ENCODE measurements around the gene CIB2. TPM values are rescaled to one million over a fixed set of nuclear protein-coding genes. Genes with fewer than 3 reads are reported as not detected.

The CIB2 gene
- total RNA-seq, 3 donors from 2014 or later = 8.1 to 13.7 (median 10.9) TPM

GRCh38 chr15:78167227-78167888 is 36.1 kb upstream of the CIB2 start:
- no peaks in the 10 kb centered on the region for H3K9me3 ChIP-seq
- ATAC-seq (peak; percentile 72), DNase-seq (no peak)
- intact Hi-C loops (cut with DNase I, micrococcal nuclease) = no loop called here
- no peak overlapping the region for H3K4me3 ChIP-seq
- no peaks in the 10 kb centered on the region for H3K4me1 ChIP-seq (ENCODE audit: low read depth)
- no peak for TF ChIP-seq CTCF (IDR thresholded peaks at IDR 0.05)
- peaks cover 15% of the 10 kb centered on the region for H3K36me3 ChIP-seq (ENCODE audit: low read depth)

DNA sequence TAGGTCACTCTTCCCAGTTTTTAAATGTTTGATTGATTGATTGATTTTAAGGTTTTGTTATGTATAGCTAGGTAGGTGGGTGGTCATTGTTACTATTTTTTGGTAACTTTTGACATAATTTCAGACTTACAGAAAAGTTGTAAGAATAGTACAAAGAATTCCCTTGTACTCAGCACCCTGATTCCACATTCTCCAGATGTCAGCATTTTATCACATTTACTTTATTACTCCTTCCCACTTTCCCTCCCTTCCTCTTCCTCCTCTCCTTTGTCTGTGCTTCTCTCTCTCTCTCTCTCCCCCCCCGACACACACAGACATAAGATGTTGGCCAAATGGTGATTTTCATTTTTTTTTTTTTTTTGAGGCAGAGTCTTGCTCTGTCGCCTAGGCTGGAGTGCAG is 32.8 kb upstream of the CIB2 start:
- Histone ChIP-seq H3K36me3 (ENCODE audit: low read depth) (peaks cover 14% of the 10 kb centered on the region), H3K4me3 (no peak overlapping the region), H3K4me1 (ENCODE audit: low read depth) (no peaks in the 10 kb centered on the region), H3K9me3 (no peaks in the 10 kb centered on the region)
- intact Hi-C loops (cut with DNase I, micrococcal nuclease) = no loop called here
- no peak for TF ChIP-seq CTCF (IDR thresholded peaks at IDR 0.05)
- ATAC-seq (no peak), DNase-seq (no peak)

DNA sequence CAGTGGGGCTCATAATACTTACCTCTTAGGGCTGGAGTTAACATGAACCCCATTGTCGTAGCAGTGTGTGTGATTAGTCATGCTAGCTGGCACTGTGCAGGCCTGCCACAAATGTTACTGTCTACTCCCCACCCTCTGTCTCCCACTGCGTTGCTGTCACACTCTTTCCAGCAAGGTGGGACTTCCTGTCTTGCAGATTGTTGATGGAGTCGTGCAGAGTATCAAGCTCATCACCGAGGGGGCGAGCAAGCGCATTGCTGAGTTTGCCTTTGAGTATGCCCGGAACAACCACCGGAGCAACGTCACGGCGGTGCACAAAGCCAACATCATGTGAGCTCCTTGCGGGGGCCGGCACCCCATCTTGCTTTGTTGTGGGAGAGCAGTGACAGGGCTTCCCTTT is 30.8 kb upstream of the CIB2 start:
- no peak for TF ChIP-seq CTCF (IDR thresholded peaks at IDR 0.05)
- Histone ChIP-seq H3K4me3 (no peak overlapping the region), H3K36me3 (ENCODE audit: low read depth) (peaks cover 14% of the 10 kb centered on the region), H3K4me1 (ENCODE audit: low read depth) (no peaks in the 10 kb centered on the region), H3K9me3 (no peaks in the 10 kb centered on the region)
- DNase-seq (no peak), ATAC-seq (no peak)
- intact Hi-C loops (cut with DNase I, micrococcal nuclease) = no loop called here

GRCh38 chr15:78159395-78159794 is 28.1 kb upstream of the CIB2 start:
- no peak for TF ChIP-seq CTCF (IDR thresholded peaks at IDR 0.05)
- no peak for ATAC-seq
- intact Hi-C loops (cut with DNase I, micrococcal nuclease) = no loop called here
- no peaks in the 10 kb centered on the region for H3K9me3 ChIP-seq
- H3K36me3 ChIP-seq (ENCODE audit: low read depth) = peaks cover 8% of the 10 kb centered on the region
- no peak for DNase-seq
- H3K4me3 ChIP-seq = no peak overlapping the region
- H3K4me1 ChIP-seq (ENCODE audit: low read depth) = peaks cover 7% of the 10 kb centered on the region

- ATAC-seq = no peak
- no peaks in the 10 kb centered on the region for H3K9me3 ChIP-seq
- DNase-seq = no peak
- peaks cover 5% of the 10 kb centered on the region for H3K36me3 ChIP-seq (ENCODE audit: low read depth)
- intact Hi-C loops (cut with DNase I, micrococcal nuclease) = no loop called here
- peaks cover 7% of the 10 kb centered on the region for H3K4me1 ChIP-seq (ENCODE audit: low read depth)
- no peak overlapping the region for H3K4me3 ChIP-seq
- no peak for TF ChIP-seq CTCF (IDR thresholded peaks at IDR 0.05)
These were observed 26.0 kb upstream of the CIB2 start for GRCh38 chr15:78157203-78157602.

DNA sequence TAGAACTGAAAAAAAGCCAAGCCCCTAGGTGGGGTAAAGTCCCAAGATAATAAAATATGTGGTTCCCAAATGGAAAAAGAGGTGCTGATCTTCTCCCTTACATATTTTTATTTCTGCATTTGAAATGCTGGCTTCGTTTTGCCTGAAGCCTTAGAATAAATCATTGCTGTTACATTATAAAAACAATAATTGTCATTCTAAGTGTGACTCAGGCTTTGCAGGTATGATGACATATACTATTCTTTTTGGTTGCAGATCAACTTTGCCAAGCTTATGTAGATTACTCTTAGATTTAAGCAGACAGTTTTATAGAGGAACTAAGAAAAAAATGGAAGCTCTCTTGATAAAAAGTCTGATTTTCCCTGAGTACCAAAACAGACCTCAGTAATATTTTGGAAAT is 25.4 kb upstream of the CIB2 start:
- Histone ChIP-seq H3K4me3 (no peak overlapping the region), H3K36me3 (ENCODE audit: low read depth) (peaks cover 5% of the 10 kb centered on the region), H3K4me1 (ENCODE audit: low read depth) (peaks cover 7% of the 10 kb centered on the region), H3K9me3 (no peaks in the 10 kb centered on the region)
- intact Hi-C loops (cut with DNase I, micrococcal nuclease) = no loop called here
- TF ChIP-seq CTCF (IDR thresholded peaks at IDR 0.05) = no peak
- no peak for DNase-seq
- ATAC-seq = no peak
